Measurements from ENCODE around the gene HOPX.
"Not testable (repeated sequence)": the region's sequence is repeated elsewhere in the genome, so short reads cannot be mapped to it uniquely, and the experiment has no call there.

HOPX gene

GRCh38 chr4:56681158-56681852, at the start of gene HOPX:
Gene HOPX (minus strand): TSS chr4:56681296. CDS start chr4:56657816, 23,480 bp downstream.
- no peak for DNase-seq (ENCODE audit: extremely low read depth, low read depth)
- no peak for TF ChIP-seq CTCF (IDR thresholded peaks at IDR 0.05; ENCODE audit: low read depth, low read length)

- DNase-seq (ENCODE audit: extremely low read depth, low read depth) = no peak
- TF ChIP-seq CTCF (IDR thresholded peaks at IDR 0.05; ENCODE audit: low read depth, low read length) = no peak
Observed at GRCh38 chr4:56730097-56730496, 49.0 kb upstream of the HOPX start.

- no peak for TF ChIP-seq CTCF (IDR thresholded peaks at IDR 0.05; ENCODE audit: low read depth, low read length)
- DNase-seq (ENCODE audit: extremely low read depth, low read depth) = no peak
Observed at GRCh38 chr4:56728512-56728911, 47.4 kb upstream of the HOPX start.

- DNase-seq (ENCODE audit: extremely low read depth, low read depth) = no peak
- no peak for TF ChIP-seq CTCF (IDR thresholded peaks at IDR 0.05; ENCODE audit: low read depth, low read length)
Observed at GRCh38 chr4:56727150-56727549, 46.1 kb upstream of the HOPX start.

- DNase-seq (ENCODE audit: extremely low read depth, low read depth) = not testable (repeated sequence)
Observed at GRCh38 chr4:56726593-56726992, 45.5 kb upstream of the HOPX start.

- TF ChIP-seq CTCF (IDR thresholded peaks at IDR 0.05; ENCODE audit: low read depth, low read length) = no peak
- no peak for DNase-seq (ENCODE audit: extremely low read depth, low read depth)
Observed at GRCh38 chr4:56723659-56724230, 42.6 kb upstream of the HOPX start.

- no peak for TF ChIP-seq CTCF (IDR thresholded peaks at IDR 0.05; ENCODE audit: low read depth, low read length)
- no peak for DNase-seq (ENCODE audit: extremely low read depth, low read depth)
Observed at GRCh38 chr4:56723201-56723605, 42.1 kb upstream of the HOPX start.

- DNase-seq (ENCODE audit: extremely low read depth, low read depth) = no peak
- TF ChIP-seq CTCF (IDR thresholded peaks at IDR 0.05; ENCODE audit: low read depth, low read length) = no peak
Observed at GRCh38 chr4:56708146-56708545, 27.1 kb upstream of the HOPX start.

Measured in AG09319 (cell line).